Measurements from ENCODE around the gene EVA1C. TPM values are rescaled to one million over a fixed set of nuclear protein-coding genes. Genes with fewer than 3 reads are reported as not detected.

The EVA1C gene
- total RNA-seq, 2 experiments from 2014 or later, result 11.1 to 12.7 TPM

DNA sequence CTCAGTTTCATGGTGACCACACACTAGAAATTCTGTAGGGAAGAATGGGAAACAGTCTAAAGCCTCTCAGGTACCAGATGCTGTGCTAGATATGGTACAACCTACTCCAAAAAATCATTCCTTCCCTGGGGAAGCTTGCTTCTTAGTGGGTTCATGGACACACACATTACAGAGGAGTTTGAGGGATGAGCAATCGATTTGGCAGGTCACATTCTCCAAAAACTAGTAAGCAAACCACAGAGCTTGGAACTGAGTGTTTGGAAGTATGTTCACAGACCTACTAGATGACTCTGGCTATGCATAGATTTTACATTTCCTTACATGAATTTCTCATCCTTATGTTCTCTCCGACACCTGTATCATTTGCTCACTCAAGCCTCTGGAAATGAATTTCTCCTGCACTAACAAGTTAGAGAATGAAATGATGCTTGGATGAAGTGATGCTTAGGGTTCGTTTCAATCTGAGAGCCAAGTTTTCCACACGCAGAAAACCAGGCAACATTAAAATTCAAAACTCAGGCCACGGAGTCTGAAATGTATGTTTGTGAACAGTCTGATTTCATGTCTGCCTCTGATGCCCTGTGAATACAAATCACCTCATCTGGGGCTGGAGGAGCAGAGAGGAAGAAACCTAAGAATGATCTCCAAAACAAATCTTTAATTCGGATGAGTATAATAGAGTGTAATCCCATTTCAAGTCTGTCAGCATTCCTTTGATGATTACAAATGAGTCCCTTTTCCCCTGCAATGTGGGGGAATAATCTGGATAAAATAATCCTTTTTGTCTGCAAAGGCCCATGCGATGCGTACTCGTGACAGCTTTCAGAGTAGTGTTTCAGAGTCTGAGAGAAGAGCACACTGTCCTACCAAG, 11.0 kb downstream of the EVA1C start:
- TF ChIP-seq, protein P1, sequence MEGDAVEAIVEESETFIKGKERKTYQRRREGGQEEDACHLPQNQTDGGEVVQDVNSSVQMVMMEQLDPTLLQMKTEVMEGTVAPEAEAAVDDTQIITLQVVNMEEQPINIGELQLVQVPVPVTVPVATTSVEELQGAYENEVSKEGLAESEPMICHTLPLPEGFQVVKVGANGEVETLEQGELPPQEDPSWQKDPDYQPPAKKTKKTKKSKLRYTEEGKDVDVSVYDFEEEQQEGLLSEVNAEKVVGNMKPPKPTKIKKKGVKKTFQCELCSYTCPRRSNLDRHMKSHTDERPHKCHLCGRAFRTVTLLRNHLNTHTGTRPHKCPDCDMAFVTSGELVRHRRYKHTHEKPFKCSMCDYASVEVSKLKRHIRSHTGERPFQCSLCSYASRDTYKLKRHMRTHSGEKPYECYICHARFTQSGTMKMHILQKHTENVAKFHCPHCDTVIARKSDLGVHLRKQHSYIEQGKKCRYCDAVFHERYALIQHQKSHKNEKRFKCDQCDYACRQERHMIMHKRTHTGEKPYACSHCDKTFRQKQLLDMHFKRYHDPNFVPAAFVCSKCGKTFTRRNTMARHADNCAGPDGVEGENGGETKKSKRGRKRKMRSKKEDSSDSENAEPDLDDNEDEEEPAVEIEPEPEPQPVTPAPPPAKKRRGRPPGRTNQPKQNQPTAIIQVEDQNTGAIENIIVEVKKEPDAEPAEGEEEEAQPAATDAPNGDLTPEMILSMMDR (IDR thresholded peaks at IDR 0.05), result no peak
- CTCF ChIA-PET, result no interaction called here
- no peaks in the 10 kb centered on the region for H3K36me3 ChIP-seq (ENCODE audit: insufficient read depth, low read length)
- no peaks in the 10 kb centered on the region for H3K27me3 ChIP-seq (ENCODE audit: control insufficient read depth in 1 of 2, insufficient read depth in 2 of 2, low read length in 2 of 2)
- H3K27ac ChIP-seq (ENCODE audit: low read depth in 1 of 2, low read length in 2 of 2), result no peak overlapping the region
- POLR2A ChIA-PET, result no interaction called here
- H3K9me3 ChIP-seq (ENCODE audit: control insufficient read depth in 1 of 2, insufficient read depth in 1 of 2, low read length in 2 of 2), result no peaks in the 10 kb centered on the region
- no peak overlapping the region for H3K4me3 ChIP-seq (ENCODE audit: low read length)
- no peak for ATAC-seq (ENCODE audit: poor library complexity)
- no peak for DNase-seq
- Mint-ChIP-seq H3K4me3 (no peak overlapping the region), H3K27ac (no peak overlapping the region), H3K36me3 (ENCODE audit: low read depth) (peaks cover 12% of the 10 kb centered on the region), H3K27me3 (no peaks in the 10 kb centered on the region), H3K4me1 (ENCODE audit: low read depth) (no peaks in the 10 kb centered on the region), H3K9me3 (no peaks in the 10 kb centered on the region)
- intact Hi-C loops (cut with DNase I, micrococcal nuclease), result no loop called here
- H3K4me1 ChIP-seq (ENCODE audit: insufficient read depth, low read length), result no peaks in the 10 kb centered on the region

DNA sequence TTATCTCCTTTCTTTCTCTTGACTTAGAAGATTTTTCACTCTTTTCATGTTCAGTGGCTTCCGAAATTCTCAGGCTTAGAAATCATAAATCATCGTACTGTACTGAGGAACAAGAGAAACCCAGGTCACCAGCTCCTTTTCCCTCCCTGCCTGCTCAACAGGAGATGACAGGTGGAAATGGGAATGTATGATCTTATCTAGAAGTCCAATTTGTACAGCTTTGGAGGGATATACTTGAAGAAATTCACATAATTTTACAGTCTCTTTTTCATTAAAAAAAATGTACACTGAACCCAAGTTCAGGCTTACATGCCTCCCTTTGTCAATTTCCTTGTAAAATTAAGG, 11.7 kb downstream of the EVA1C start:
- POLR2A ChIA-PET, result no interaction called here
- CTCF ChIA-PET, result no interaction called here

DNA sequence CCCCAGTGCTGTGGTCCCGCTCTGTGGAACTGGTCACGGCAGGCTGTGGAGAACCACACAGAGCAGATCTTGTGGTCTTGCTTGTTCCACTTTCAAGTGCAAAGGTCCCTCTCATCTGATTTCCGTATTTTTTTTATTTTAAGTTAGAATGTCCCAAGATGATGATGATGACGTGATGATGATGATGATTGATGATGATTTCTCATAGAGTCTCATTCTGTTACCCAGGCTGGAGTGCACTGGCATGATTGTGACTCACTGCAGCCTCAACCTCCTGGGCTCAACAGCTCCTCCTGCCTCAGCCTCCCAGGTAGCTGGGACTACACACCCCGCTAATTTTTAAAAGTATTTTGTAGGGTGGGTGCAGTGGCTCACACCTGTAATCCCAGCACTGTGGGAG, 12.2 kb downstream of the EVA1C start:
- no peaks in the 10 kb centered on the region for H3K27me3 ChIP-seq (ENCODE audit: control insufficient read depth in 1 of 2, insufficient read depth in 2 of 2, low read length in 2 of 2)
- TF ChIP-seq, protein P1 (IDR thresholded peaks at IDR 0.05), result no peak
- POLR2A ChIA-PET, result no interaction called here
- H3K9me3 Mint-ChIP-seq, result no peaks in the 10 kb centered on the region
- peaks cover 12% of the 10 kb centered on the region for H3K36me3 Mint-ChIP-seq (ENCODE audit: low read depth)
- H3K27ac ChIP-seq (ENCODE audit: low read depth in 1 of 2, low read length in 2 of 2), result no peak overlapping the region
- no peaks in the 10 kb centered on the region for H3K4me1 ChIP-seq (ENCODE audit: insufficient read depth, low read length)
- DNase-seq (no peak), ATAC-seq (ENCODE audit: poor library complexity) (no peak)
- no peaks in the 10 kb centered on the region for H3K9me3 ChIP-seq (ENCODE audit: control insufficient read depth in 1 of 2, insufficient read depth in 1 of 2, low read length in 2 of 2)
- H3K36me3 ChIP-seq (ENCODE audit: insufficient read depth, low read length), result no peaks in the 10 kb centered on the region
- H3K27me3 Mint-ChIP-seq, result no peaks in the 10 kb centered on the region
- H3K4me3 Mint-ChIP-seq, result no peak overlapping the region
- intact Hi-C loops (cut with DNase I, micrococcal nuclease), result no loop called here
- H3K4me3 ChIP-seq (ENCODE audit: low read length), result no peak overlapping the region
- H3K27ac Mint-ChIP-seq, result no peak overlapping the region
- CTCF ChIA-PET, result no interaction called here
- H3K4me1 Mint-ChIP-seq (ENCODE audit: low read depth), result no peaks in the 10 kb centered on the region

More for the DNA sequence above, 11.7 kb downstream of the EVA1C start:
- H3K36me3 Mint-ChIP-seq (ENCODE audit: low read depth), result peaks cover 12% of the 10 kb centered on the region
- TF ChIP-seq, protein P1 (IDR thresholded peaks at IDR 0.05), result no peak
- no peak for ATAC-seq (ENCODE audit: poor library complexity)
- Histone ChIP-seq H3K27me3 (ENCODE audit: control insufficient read depth in 1 of 2, insufficient read depth in 2 of 2, low read length in 2 of 2) (no peaks in the 10 kb centered on the region), H3K36me3 (ENCODE audit: insufficient read depth, low read length) (no peaks in the 10 kb centered on the region), H3K27ac (ENCODE audit: low read depth in 1 of 2, low read length in 2 of 2) (no peak overlapping the region), H3K9me3 (ENCODE audit: control insufficient read depth in 1 of 2, insufficient read depth in 1 of 2, low read length in 2 of 2) (no peaks in the 10 kb centered on the region), H3K4me3 (ENCODE audit: low read length) (no peak overlapping the region), H3K4me1 (ENCODE audit: insufficient read depth, low read length) (no peaks in the 10 kb centered on the region)
- H3K4me3 Mint-ChIP-seq, result no peak overlapping the region
- intact Hi-C loops (cut with DNase I, micrococcal nuclease), result no loop called here
- H3K9me3 Mint-ChIP-seq, result no peaks in the 10 kb centered on the region
- H3K27ac Mint-ChIP-seq, result no peak overlapping the region
- H3K4me1 Mint-ChIP-seq (ENCODE audit: low read depth), result no peaks in the 10 kb centered on the region
- no peak for DNase-seq
- H3K27me3 Mint-ChIP-seq, result no peaks in the 10 kb centered on the region
